D721Med (cell line): Measurements from ENCODE around the gene SYTL3.
"Not testable (repeated sequence)": the region's sequence is repeated elsewhere in the genome, so short reads cannot be mapped to it uniquely, and the experiment has no call there.

Source experiments
- DNase-seq: peaks from one replicate; pipeline ENCODE4 v3.0.0; 2011; ENCODE audit warnings: low spot score; ENCODE audit not compliant: insufficient read length
- FAIRE-seq: peaks from 2 replicates; lab custom pipeline; 2011; peaks lifted over from hg19 to GRCh38; lab: Jason Lieb, UNC
- CTCF ChIP-seq: IDR thresholded peaks from 2 replicates; pipeline ENCODE4 v1.5.1; 2012; ENCODE audit warnings: mild to moderate bottlenecking, control low read depth; ENCODE audit not compliant: insufficient read depth; ENCODE audit errors: missing control alignments

The SYTL3 gene

GRCh38 chr6:158791274-158791855 is 141.5 kb downstream of the SYTL3 start:
- FAIRE-seq, result no peak
- no peak for TF ChIP-seq CTCF

GRCh38 chr6:158792505-158792904 is 142.7 kb downstream of the SYTL3 start:
- DNase-seq, FAIRE-seq: not testable (repeated sequence)

More at GRCh38 chr6:158791274-158791855, 141.5 kb downstream of the SYTL3 start:
- no peak for DNase-seq

- no peak for FAIRE-seq
- TF ChIP-seq CTCF, result peak; percentile 33
- DNase-seq, result no peak
Observed at GRCh38 chr6:158793432-158793831, 143.6 kb downstream of the SYTL3 start.

GRCh38 chr6:158795516-158795915 is 145.7 kb downstream of the SYTL3 start:
- FAIRE-seq, result no peak
- no peak for DNase-seq
- TF ChIP-seq CTCF, result no peak

GRCh38 chr6:158796353-158796752 is 146.5 kb downstream of the SYTL3 start:
- FAIRE-seq (no peak), DNase-seq (no peak)
- no peak for TF ChIP-seq CTCF

GRCh38 chr6:158797331-158798310 is 147.8 kb downstream of the SYTL3 start:
- DNase-seq (no peak), FAIRE-seq (no peak)
- TF ChIP-seq CTCF, result no peak

GRCh38 chr6:158798311-158798710 is 148.5 kb downstream of the SYTL3 start:
- DNase-seq, result no peak
- no peak for TF ChIP-seq CTCF
- no peak for FAIRE-seq
